Liver (tissue), 9 donors: ENCODE data around the gene TRABD. TPM values are rescaled to one million over a fixed set of nuclear protein-coding genes. Genes with fewer than 3 reads are reported as not detected.

Experiments used
- DNase-seq: peaks from one replicate; pipeline ENCODE4 v3.0.0-alpha.2; 2017; ENCODE audit warnings: low spot score
- H3K27ac ChIP-seq, 2 donors: one replicate each; pipeline ENCODE4 v1.7.0; 2013; ENCODE audit warnings: inconsistent platforms in 2 of 2, low read length in 2 of 2, control low read depth in 1 of 2, low read depth in 1 of 2, mild to moderate bottlenecking in 1 of 2
- H3K27me3 ChIP-seq, 4 donors: one replicate each; pipeline versions ENCODE4 v1.6.1 to v1.7.0; 2013; ENCODE audit warnings: low read length in 3 of 4, inconsistent platforms in 1 of 4, mild to moderate bottlenecking in 1 of 4, moderate library complexity in 1 of 4; ENCODE audit not compliant: control insufficient read depth in 4 of 4, insufficient read depth in 4 of 4
- H3K36me3 ChIP-seq, 4 donors: one replicate each; pipeline versions ENCODE4 v1.6.1 to v1.7.0; 2013; ENCODE audit warnings: low read length in 3 of 4, mild to moderate bottlenecking in 3 of 4, low read depth in 1 of 4, moderate library complexity in 1 of 4; ENCODE audit not compliant: control insufficient read depth in 4 of 4, insufficient read depth in 3 of 4
- H3K4me1 ChIP-seq, 4 donors: one replicate each; pipeline versions ENCODE4 v1.6.1 to v1.7.0; 2013; ENCODE audit warnings: low read length in 3 of 4, mild to moderate bottlenecking in 3 of 4, moderate library complexity in 1 of 4; ENCODE audit not compliant: control insufficient read depth in 4 of 4, insufficient read depth in 4 of 4
- H3K4me3 ChIP-seq, 3 donors: one replicate each; pipeline versions ENCODE4 v1.6.1 to v1.7.0; 2013; ENCODE audit warnings: low read length in 3 of 3, control low read depth in 1 of 3, low read depth in 1 of 3, mild to moderate bottlenecking in 1 of 3
- H3K9ac ChIP-seq, 2 donors: one replicate each; pipeline ENCODE4 v1.7.0; 2013; ENCODE audit warnings: low read length in 2 of 2, mild to moderate bottlenecking in 2 of 2, moderate library complexity in 2 of 2, control low read depth in 1 of 2, low read depth in 1 of 2
- H3K9me3 ChIP-seq, 4 donors: one replicate each; pipeline versions ENCODE4 v1.6.1 to v1.7.0; 2013; ENCODE audit warnings: low read length in 3 of 4; ENCODE audit not compliant: control insufficient read depth in 4 of 4
- ATF3 ChIP-seq: IDR thresholded peaks from 2 replicates; pipeline ENCODE4 v1.6.1; 2016; ENCODE audit warnings: antibody characterized with exemption
- EGR1 ChIP-seq, 2 donors: IDR thresholded peaks; 2 replicates each; pipeline ENCODE4 v1.6.1; 2016 to 2018; ENCODE audit warnings: antibody characterized with exemption in 2 of 2, low read depth in 2 of 2
- FOXA1 ChIP-seq: IDR thresholded peaks from 2 replicates; pipeline ENCODE4 v1.6.1; 2016; ENCODE audit warnings: antibody characterized with exemption
- FOXA2 ChIP-seq: IDR thresholded peaks from 2 replicates; pipeline ENCODE4 v1.6.1; 2016; ENCODE audit warnings: antibody characterized with exemption
- GABPA ChIP-seq, 2 donors: IDR thresholded peaks in 1 of 2; conservative IDR thresholded peaks in 1 of 2; 2 replicates each; pipeline ENCODE4 v1.6.1; 2016; ENCODE audit warnings: antibody characterized with exemption in 2 of 2, mild to moderate bottlenecking in 1 of 2, moderate library complexity in 1 of 2
- HNF4A ChIP-seq, 2 donors: conservative IDR thresholded peaks; 2 replicates each; pipeline ENCODE4 v1.6.1; 2016; ENCODE audit warnings: antibody characterized with exemption in 2 of 2, mild to moderate bottlenecking in 2 of 2
- HNF4G ChIP-seq: IDR thresholded peaks from 2 replicates; pipeline ENCODE4 v1.6.1; 2016; ENCODE audit warnings: antibody characterized with exemption
- JUND ChIP-seq, 2 donors: IDR thresholded peaks; 2 replicates each; pipeline ENCODE4 v1.6.1; 2016; ENCODE audit warnings: antibody characterized with exemption in 2 of 2
- MAX ChIP-seq: IDR thresholded peaks from 2 replicates; pipeline ENCODE4 v1.6.1; 2016; ENCODE audit warnings: antibody characterized with exemption
- NR2F2 ChIP-seq: IDR thresholded peaks from 2 replicates; pipeline ENCODE4 v1.6.1; 2016; ENCODE audit warnings: antibody characterized with exemption
- RAD21 ChIP-seq, 2 donors: IDR thresholded peaks; 2 replicates each; pipeline ENCODE4 v1.6.1; 2016; ENCODE audit warnings: antibody characterized with exemption in 2 of 2, mild to moderate bottlenecking in 2 of 2
- REST ChIP-seq: IDR thresholded peaks from 2 replicates; pipeline ENCODE4 v1.6.1; 2016; ENCODE audit warnings: antibody characterized with exemption, mild to moderate bottlenecking
- RXRA ChIP-seq, 2 donors: IDR thresholded peaks; 2 replicates each; pipeline ENCODE4 v1.6.1; 2017 to 2018; ENCODE audit warnings: antibody characterized with exemption in 2 of 2, mild to moderate bottlenecking in 1 of 2
- SP1 ChIP-seq: IDR thresholded peaks from 2 replicates; pipeline ENCODE4 v1.6.1; 2018; ENCODE audit warnings: antibody characterized with exemption, mild to moderate bottlenecking
- TAF1 ChIP-seq: conservative IDR thresholded peaks from 2 replicates; pipeline ENCODE4 v1.6.1; 2016; ENCODE audit warnings: antibody characterized with exemption, mild to moderate bottlenecking
- YY1 ChIP-seq: IDR thresholded peaks from 2 replicates; pipeline ENCODE4 v1.6.1; 2016; ENCODE audit warnings: antibody characterized with exemption, mild to moderate bottlenecking
- ZBTB33 ChIP-seq: IDR thresholded peaks from 2 replicates; pipeline ENCODE4 v1.6.1; 2016; ENCODE audit warnings: antibody characterized with exemption
- whole genome bisulfite sequencing: extraction: QIAGEN DNeasy Blood & Tissue Kit; methylation state at CpG from one replicate; pipeline ENCODE4 v1.1.7; 2013; 5-methylcytosine and 5-hydroxymethylcytosine counted together
- polyA plus RNA-seq, 2 donors: library from polyadenylated mRNA; stranded (reverse) in 1 of 2; unstranded in 1 of 2; fragments of 200-250 nt in 1 of 2; fragments of >200 nt in 1 of 2; fragmentation: Nextera tagmentation in 1 of 2; extraction: Ambion mirVana in 1 of 2; gene quantifications; one replicate each; pipeline versions ENCODE4 v1.2.1 to v1.2.3, GENCODE V29; 2013 to 2015
- total RNA-seq, 2 donors: library from RNA; depleted of rRNA; stranded (reverse); fragments of >200 nt; gene quantifications; one replicate each; pipeline ENCODE4 v1.2.3, GENCODE V29; 2014
- TF ChIP-seq, protein P1 (sequence below): fragments of 150-350 bp; IDR thresholded peaks from 2 replicates; pipeline ENCODE4 v1.5.1; 2017; ENCODE audit warnings: improper control_type of control experiment, low read depth, low read length; ENCODE audit not compliant: missing input control
- donor health status: healthy.
- donor health status: healthy.
- donor health status: healthy.
- donor health status: healthy.
- donor health status: healthy.

The TRABD gene
- total and polyA plus RNA-seq, 4 donors: 10.5 to 29.7 (median 16.4) TPM

GRCh38 chr22:50189184-50189848 is 3.6 kb downstream of the TRABD start:
- Histone ChIP-seq H3K4me1 (peaks cover 24 to 65% (median 53%) of the 10 kb centered on the region in 4 donors), H3K4me3 (no peak overlapping the region), H3K9me3 (no peaks in the 10 kb centered on the region), H3K27me3 (no peaks in the 10 kb centered on the region), H3K36me3 (peaks cover 0 to 17% (median 0%) of the 10 kb centered on the region in 4 donors), H3K27ac (peak overlapping the region; percentile 87 to 90), H3K9ac (no peak overlapping the region)
- no peak for DNase-seq
- TF ChIP-seq RXRA (IDR thresholded peaks at IDR 0.05) (no peak), ZBTB33 (no peak), ATF3 (no peak), REST (no peak), HNF4G (no peak), FOXA1 (no peak), MAX (no peak), JUND (IDR thresholded peaks at IDR 0.05) (no peak), SP1 (no peak), EGR1 (IDR thresholded peaks at IDR 0.05; ENCODE audit: low read depth in 2 of 2) (no peak), NR2F2 (no peak), TAF1 (no peak), YY1 (no peak), FOXA2 (no peak), HNF4A (conservative IDR thresholded peaks at IDR 0.05) (no peak), RAD21 (IDR thresholded peaks at IDR 0.05) (no peak), GABPA (IDR thresholded peaks at IDR 0.05 in 1 of 2, conservative IDR thresholded peaks at IDR 0.05 in 1 of 2) (no peak)
- TF ChIP-seq, protein P1, sequence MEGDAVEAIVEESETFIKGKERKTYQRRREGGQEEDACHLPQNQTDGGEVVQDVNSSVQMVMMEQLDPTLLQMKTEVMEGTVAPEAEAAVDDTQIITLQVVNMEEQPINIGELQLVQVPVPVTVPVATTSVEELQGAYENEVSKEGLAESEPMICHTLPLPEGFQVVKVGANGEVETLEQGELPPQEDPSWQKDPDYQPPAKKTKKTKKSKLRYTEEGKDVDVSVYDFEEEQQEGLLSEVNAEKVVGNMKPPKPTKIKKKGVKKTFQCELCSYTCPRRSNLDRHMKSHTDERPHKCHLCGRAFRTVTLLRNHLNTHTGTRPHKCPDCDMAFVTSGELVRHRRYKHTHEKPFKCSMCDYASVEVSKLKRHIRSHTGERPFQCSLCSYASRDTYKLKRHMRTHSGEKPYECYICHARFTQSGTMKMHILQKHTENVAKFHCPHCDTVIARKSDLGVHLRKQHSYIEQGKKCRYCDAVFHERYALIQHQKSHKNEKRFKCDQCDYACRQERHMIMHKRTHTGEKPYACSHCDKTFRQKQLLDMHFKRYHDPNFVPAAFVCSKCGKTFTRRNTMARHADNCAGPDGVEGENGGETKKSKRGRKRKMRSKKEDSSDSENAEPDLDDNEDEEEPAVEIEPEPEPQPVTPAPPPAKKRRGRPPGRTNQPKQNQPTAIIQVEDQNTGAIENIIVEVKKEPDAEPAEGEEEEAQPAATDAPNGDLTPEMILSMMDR: no peak
- WGBS: 69% methylated on average over 20 of the region's 20 CpGs
